Progenitor cell of endocrine pancreas (in vitro differentiated cells): Measurements from ENCODE around the gene AGT. TPM values are rescaled to one million over a fixed set of nuclear protein-coding genes. Genes with fewer than 3 reads are reported as not detected.
A peak's percentile ranks its signal among the peaks of the same experiment; 100 is the strongest.

Experiments used
- DNase-seq: peaks from one replicate; pipeline ENCODE4 v3.0.0; 2021; ENCODE audit warnings: low spot score; ENCODE audit not compliant: unreplicated experiment
- H3K27ac Mint-ChIP-seq: 2 replicates; pipeline ENCODE4 v1.8.0; 2021; ENCODE audit warnings: mild to moderate bottlenecking, moderate library complexity, mixed read lengths
- H3K27me3 Mint-ChIP-seq: 2 replicates; pipeline ENCODE4 v1.8.0; 2021; ENCODE audit warnings: mixed read lengths
- H3K36me3 Mint-ChIP-seq: 2 replicates; pipeline ENCODE4 v1.8.0; 2022; ENCODE audit warnings: mixed read lengths; ENCODE audit not compliant: insufficient read depth
- H3K4me1 Mint-ChIP-seq: 2 replicates; pipeline ENCODE4 v1.8.0; 2021; ENCODE audit warnings: low read depth, mixed read lengths
- H3K4me3 Mint-ChIP-seq: 2 replicates; pipeline ENCODE4 v1.8.0; 2021; ENCODE audit warnings: low read depth, mild to moderate bottlenecking, moderate library complexity, mixed read lengths
- H3K9me3 Mint-ChIP-seq: 2 replicates; pipeline ENCODE4 v1.8.0; 2021; ENCODE audit warnings: low read depth, mixed read lengths
- total RNA-seq: library from RNA; stranded (reverse); gene quantifications from 2 replicates; pipeline ENCODE4 v1.2.1, GENCODE V29; 2021
- TF ChIP-seq, protein P1 (sequence below): fragments of 200-600 bp; sonication (generic); IDR thresholded peaks from one replicate; pipeline ENCODE4 v1.5.0; 2021; ENCODE audit warnings: antibody characterized with exemption, mild to moderate bottlenecking; ENCODE audit not compliant: unreplicated experiment

The AGT gene
- total RNA-seq, 1 donor from 2014 or later, result 12.5 TPM

DNA sequence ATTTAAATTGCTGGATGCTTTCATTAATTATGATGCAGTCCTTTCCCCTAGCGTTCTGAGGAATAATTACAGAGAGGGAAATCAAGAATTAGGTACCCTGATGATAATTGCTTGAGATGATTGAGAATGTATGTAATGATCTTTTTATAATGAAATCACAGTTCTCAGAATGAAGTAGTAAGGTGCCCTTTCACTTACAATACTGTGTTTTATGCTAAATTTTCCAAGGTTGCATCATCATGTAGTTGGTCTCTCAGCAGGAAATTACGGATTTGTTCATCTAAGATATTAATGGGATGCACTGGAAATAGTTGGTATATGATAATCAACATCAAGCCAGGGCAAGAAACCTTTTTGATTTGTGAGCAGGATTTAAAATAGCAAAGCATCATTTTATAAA lies 34.1 kb downstream of the AGT start:
- no peak for DNase-seq
- Mint-ChIP-seq H3K4me1 (peaks cover 7% of the 10 kb centered on the region), H3K27me3 (no peaks in the 10 kb centered on the region), H3K27ac (no peak overlapping the region), H3K36me3 (peaks cover 47% of the 10 kb centered on the region), H3K4me3 (no peak overlapping the region), H3K9me3 (peaks cover 14% of the 10 kb centered on the region)
- TF ChIP-seq, protein P1, sequence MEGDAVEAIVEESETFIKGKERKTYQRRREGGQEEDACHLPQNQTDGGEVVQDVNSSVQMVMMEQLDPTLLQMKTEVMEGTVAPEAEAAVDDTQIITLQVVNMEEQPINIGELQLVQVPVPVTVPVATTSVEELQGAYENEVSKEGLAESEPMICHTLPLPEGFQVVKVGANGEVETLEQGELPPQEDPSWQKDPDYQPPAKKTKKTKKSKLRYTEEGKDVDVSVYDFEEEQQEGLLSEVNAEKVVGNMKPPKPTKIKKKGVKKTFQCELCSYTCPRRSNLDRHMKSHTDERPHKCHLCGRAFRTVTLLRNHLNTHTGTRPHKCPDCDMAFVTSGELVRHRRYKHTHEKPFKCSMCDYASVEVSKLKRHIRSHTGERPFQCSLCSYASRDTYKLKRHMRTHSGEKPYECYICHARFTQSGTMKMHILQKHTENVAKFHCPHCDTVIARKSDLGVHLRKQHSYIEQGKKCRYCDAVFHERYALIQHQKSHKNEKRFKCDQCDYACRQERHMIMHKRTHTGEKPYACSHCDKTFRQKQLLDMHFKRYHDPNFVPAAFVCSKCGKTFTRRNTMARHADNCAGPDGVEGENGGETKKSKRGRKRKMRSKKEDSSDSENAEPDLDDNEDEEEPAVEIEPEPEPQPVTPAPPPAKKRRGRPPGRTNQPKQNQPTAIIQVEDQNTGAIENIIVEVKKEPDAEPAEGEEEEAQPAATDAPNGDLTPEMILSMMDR, result no peak

DNA sequence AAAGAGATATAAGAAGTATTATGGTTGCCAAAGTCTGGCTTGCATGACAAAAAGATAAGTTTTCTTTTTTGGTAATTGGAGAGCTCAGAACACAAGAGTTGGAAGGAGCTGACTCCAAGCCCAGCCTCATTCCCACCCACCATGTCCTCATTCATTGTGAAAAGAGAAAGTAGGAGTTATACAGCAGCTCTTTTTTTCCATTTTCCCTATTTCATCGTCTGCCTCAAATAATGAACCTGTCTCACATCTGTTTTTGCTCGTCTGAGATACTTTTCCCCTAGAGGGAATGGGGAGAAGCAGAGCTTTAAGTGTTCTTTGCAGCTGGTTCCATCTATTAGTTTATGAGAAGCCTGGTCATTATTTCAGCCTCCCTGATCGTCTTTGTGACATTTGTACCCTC lies 34.7 kb downstream of the AGT start:
- no peak for DNase-seq
- no peak overlapping the region for H3K27ac Mint-ChIP-seq
- H3K4me1 Mint-ChIP-seq, result peaks cover 7% of the 10 kb centered on the region
- no peak overlapping the region for H3K4me3 Mint-ChIP-seq
- no peaks in the 10 kb centered on the region for H3K27me3 Mint-ChIP-seq
- TF ChIP-seq, protein P1, result no peak
- peaks cover 47% of the 10 kb centered on the region for H3K36me3 Mint-ChIP-seq
- H3K9me3 Mint-ChIP-seq, result peaks cover 14% of the 10 kb centered on the region

DNA sequence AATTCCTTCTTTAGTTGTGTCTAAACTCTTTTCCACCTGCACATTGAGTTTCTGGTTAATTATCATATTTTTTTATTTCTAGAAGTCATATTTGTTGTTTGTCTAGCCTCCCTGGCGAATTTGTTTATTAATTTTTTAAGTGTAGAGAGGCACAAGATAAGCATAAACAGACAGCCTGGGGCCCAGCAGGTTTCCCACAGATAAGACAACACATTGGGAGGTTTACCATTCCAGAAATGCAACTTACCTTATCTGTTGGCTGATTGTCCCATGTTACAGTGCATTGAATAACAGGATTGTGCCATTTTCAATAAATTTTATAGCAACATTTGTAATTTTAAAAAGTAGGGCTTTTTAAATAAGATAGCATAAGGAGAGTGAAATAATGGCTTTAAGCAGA lies 36.7 kb downstream of the AGT start:
- Mint-ChIP-seq H3K36me3 (peaks cover 46% of the 10 kb centered on the region), H3K27me3 (no peaks in the 10 kb centered on the region), H3K9me3 (peaks cover 14% of the 10 kb centered on the region), H3K4me3 (no peak overlapping the region), H3K4me1 (peaks cover 7% of the 10 kb centered on the region), H3K27ac (no peak overlapping the region)
- TF ChIP-seq, protein P1, result no peak
- no peak for DNase-seq

DNA sequence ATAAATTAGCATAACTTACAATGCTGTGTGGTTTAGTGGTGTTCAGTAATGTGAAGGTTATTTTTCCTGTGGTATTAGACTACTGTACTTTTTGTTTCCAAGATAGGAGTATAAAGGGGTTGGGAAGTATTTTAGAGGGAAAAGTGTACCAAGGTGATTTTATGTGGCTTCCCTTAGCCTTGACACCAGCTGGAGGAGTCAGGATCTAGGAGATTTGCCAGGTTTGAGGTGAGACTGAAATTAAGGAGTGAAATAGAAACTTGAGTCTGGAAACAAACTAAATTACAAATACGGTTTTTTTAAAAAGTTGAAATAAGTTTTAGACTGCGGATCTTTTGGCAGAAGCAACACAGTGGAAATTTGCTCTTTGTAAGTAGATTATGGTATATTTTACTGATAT lies 39.3 kb downstream of the AGT start:
- Mint-ChIP-seq H3K27me3 (no peaks in the 10 kb centered on the region), H3K36me3 (peaks cover 51% of the 10 kb centered on the region), H3K9me3 (peaks cover 14% of the 10 kb centered on the region), H3K4me1 (no peaks in the 10 kb centered on the region), H3K4me3 (no peak overlapping the region), H3K27ac (no peak overlapping the region)
- no peak for DNase-seq
- TF ChIP-seq, protein P1, result no peak

DNA sequence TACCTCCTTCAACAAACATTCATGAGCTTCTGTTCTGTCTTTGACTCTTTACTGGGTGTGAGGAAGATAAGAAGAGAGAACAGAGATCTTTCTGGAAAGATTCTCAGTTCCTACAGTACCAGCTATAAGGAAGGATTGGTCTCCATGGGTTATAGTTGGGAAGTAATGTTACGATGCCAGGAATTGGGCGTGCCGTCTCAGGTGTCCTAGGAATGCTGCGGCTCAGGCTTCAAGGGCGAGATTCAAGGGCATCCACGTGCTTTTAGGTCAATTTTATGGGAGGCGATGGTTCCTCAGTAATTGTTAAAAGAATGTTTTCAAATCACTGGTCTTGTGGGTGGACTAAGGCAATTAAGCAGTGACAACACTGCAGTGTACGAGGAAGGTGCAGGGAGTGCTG lies 44.4 kb downstream of the AGT start:
- peaks cover 38% of the 10 kb centered on the region for H3K36me3 Mint-ChIP-seq
- H3K27ac Mint-ChIP-seq, result peak overlapping the region; percentile 3
- H3K4me1 Mint-ChIP-seq, result no peaks in the 10 kb centered on the region
- H3K27me3 Mint-ChIP-seq, result no peaks in the 10 kb centered on the region
- no peak overlapping the region for H3K4me3 Mint-ChIP-seq
- DNase-seq, result no peak
- TF ChIP-seq, protein P1, result no peak
- H3K9me3 Mint-ChIP-seq, result no peaks in the 10 kb centered on the region
